Suprapubic skin (tissue), 3 donors: ENCODE measurements around the gene TNS3.

Source experiments
- EP300 ChIP-seq: sonication (generic); formaldehyde crosslinking; IDR thresholded peaks from one replicate; pipeline ENCODE4 v1.6.1; 2017; ENCODE audit warnings: antibody characterized with exemption
- POLR2A ChIP-seq, 2 donors: fragments of 450-650 bp; IDR thresholded peaks; one replicate each; pipeline ENCODE4 v1.6.1; 2017; ENCODE audit warnings: antibody characterized with exemption in 2 of 2, mild to moderate bottlenecking in 2 of 2, moderate library complexity in 2 of 2
- TF ChIP-seq, protein P1 (sequence below), 2 donors: fragments of 200-600 bp in 1 of 2; fragments of 450-650 bp in 1 of 2; sonication (generic) in 1 of 2; IDR thresholded peaks; one replicate each; pipeline ENCODE4 v1.5.1; 2016 to 2019; ENCODE audit warnings: antibody characterized with exemption in 2 of 2, mild to moderate bottlenecking in 1 of 2, moderate library complexity in 1 of 2

DNA sequence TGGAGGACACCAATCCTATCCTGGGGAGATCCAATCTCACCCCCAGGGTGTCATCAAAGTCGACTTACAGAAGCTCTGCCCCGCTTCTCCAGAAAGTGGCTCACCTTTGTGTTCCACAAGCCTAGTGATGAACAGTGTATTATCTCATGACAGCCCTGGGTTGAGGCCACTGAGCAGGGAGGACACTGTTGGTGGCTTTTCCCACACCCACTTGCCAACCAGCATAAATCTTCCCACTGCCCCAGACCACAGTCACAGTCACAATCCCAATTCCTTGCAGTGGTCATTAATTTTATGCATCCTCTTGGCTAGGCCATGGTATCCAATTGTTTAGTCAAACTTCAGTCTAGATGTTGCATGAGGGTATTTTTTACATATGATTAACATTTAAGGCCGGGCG is 18.4 kb downstream of the TNS3 start:
- TF ChIP-seq, protein P1, sequence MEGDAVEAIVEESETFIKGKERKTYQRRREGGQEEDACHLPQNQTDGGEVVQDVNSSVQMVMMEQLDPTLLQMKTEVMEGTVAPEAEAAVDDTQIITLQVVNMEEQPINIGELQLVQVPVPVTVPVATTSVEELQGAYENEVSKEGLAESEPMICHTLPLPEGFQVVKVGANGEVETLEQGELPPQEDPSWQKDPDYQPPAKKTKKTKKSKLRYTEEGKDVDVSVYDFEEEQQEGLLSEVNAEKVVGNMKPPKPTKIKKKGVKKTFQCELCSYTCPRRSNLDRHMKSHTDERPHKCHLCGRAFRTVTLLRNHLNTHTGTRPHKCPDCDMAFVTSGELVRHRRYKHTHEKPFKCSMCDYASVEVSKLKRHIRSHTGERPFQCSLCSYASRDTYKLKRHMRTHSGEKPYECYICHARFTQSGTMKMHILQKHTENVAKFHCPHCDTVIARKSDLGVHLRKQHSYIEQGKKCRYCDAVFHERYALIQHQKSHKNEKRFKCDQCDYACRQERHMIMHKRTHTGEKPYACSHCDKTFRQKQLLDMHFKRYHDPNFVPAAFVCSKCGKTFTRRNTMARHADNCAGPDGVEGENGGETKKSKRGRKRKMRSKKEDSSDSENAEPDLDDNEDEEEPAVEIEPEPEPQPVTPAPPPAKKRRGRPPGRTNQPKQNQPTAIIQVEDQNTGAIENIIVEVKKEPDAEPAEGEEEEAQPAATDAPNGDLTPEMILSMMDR (IDR thresholded peaks at IDR 0.05), result no peak
- TF ChIP-seq EP300, result no peak
- no peak for TF ChIP-seq POLR2A (IDR thresholded peaks at IDR 0.05)
